ENCODE data around the gene CYP21A2.
"Not testable (repeated sequence)": the region's sequence is repeated elsewhere in the genome, so short reads cannot be mapped to it uniquely, and the experiment has no call there.

Gene CYP21A2

GRCh38 chr6:32022100-32022499 lies 16.1 kb upstream of the CYP21A2 start:
- H3K4me3 ChIP-seq (replicated peaks; ENCODE audit: low read depth, low read length); DNase-seq (ENCODE audit: low read depth): not testable (repeated sequence)

GRCh38 chr6:32028631-32029030 lies 9.6 kb upstream of the CYP21A2 start:
- DNase-seq (ENCODE audit: low read depth); H3K4me3 ChIP-seq (replicated peaks; ENCODE audit: low read depth, low read length): not testable (repeated sequence)

- not testable (repeated sequence) for H3K4me3 ChIP-seq (replicated peaks; ENCODE audit: low read depth, low read length); DNase-seq (ENCODE audit: low read depth)
Measured at GRCh38 chr6:32029553-32029952, 8.7 kb upstream of the CYP21A2 start.

- not testable (repeated sequence) for DNase-seq (ENCODE audit: low read depth); H3K4me3 ChIP-seq (replicated peaks; ENCODE audit: low read depth, low read length)
Measured at GRCh38 chr6:32035283-32036013, 2.8 kb upstream of the CYP21A2 start.

- H3K4me3 ChIP-seq (replicated peaks; ENCODE audit: low read depth, low read length); DNase-seq (ENCODE audit: low read depth): not testable (repeated sequence)
Measured at GRCh38 chr6:32037136-32037535, 1.1 kb upstream of the CYP21A2 start.

GRCh38 chr6:32038878-32039277 lies 663 bp downstream of the CYP21A2 start:
- not testable (repeated sequence) for H3K4me3 ChIP-seq (replicated peaks; ENCODE audit: low read depth, low read length); DNase-seq (ENCODE audit: low read depth)

GRCh38 chr6:32039321-32040274 lies 1.4 kb downstream of the CYP21A2 start:
- not testable (repeated sequence) for DNase-seq (ENCODE audit: low read depth); H3K4me3 ChIP-seq (replicated peaks; ENCODE audit: low read depth, low read length)

- not testable (repeated sequence) for DNase-seq (ENCODE audit: low read depth); H3K4me3 ChIP-seq (replicated peaks; ENCODE audit: low read depth, low read length)
Measured at GRCh38 chr6:32040299-32041049, 2.3 kb downstream of the CYP21A2 start.

GRCh38 chr6:32041050-32041321 lies 2.8 kb downstream of the CYP21A2 start:
- not testable (repeated sequence) for DNase-seq (ENCODE audit: low read depth); H3K4me3 ChIP-seq (replicated peaks; ENCODE audit: low read depth, low read length)

- H3K4me3 ChIP-seq (replicated peaks; ENCODE audit: low read depth, low read length); DNase-seq (ENCODE audit: low read depth): not testable (repeated sequence)
Measured at GRCh38 chr6:32041385-32041784, 3.2 kb downstream of the CYP21A2 start.

GRCh38 chr6:32042276-32042675 lies 4.1 kb downstream of the CYP21A2 start:
- not testable (repeated sequence) for H3K4me3 ChIP-seq (replicated peaks; ENCODE audit: low read depth, low read length); DNase-seq (ENCODE audit: low read depth)

GRCh38 chr6:32043589-32044380 lies 5.6 kb downstream of the CYP21A2 start:
- not testable (repeated sequence) for DNase-seq (ENCODE audit: low read depth); H3K4me3 ChIP-seq (replicated peaks; ENCODE audit: low read depth, low read length)

- not testable (repeated sequence) for DNase-seq (ENCODE audit: low read depth); H3K4me3 ChIP-seq (replicated peaks; ENCODE audit: low read depth, low read length)
Measured at GRCh38 chr6:32044916-32045315, 6.7 kb downstream of the CYP21A2 start.

All from fibroblast of pulmonary artery (primary cell).